Chondrocyte (in vitro differentiated cells): ENCODE measurements around the gene SCRG1. TPM values are rescaled to one million over a fixed set of nuclear protein-coding genes. Genes with fewer than 3 reads are reported as not detected.

Experiments
- DNase-seq: peaks from one replicate; pipeline ENCODE4 v3.0.0; 2021; ENCODE audit warnings: mixed read lengths, low spot score
- H3K27ac Mint-ChIP-seq: one replicate; pipeline ENCODE4 v1.8.0; 2021; ENCODE audit warnings: mild to moderate bottlenecking, moderate library complexity, mixed read lengths; ENCODE audit not compliant: unreplicated experiment
- H3K27me3 Mint-ChIP-seq: 2 replicates; pipeline ENCODE4 v1.8.0; 2021; ENCODE audit warnings: low read depth, mixed read lengths
- H3K36me3 Mint-ChIP-seq: 2 replicates; pipeline ENCODE4 v1.8.0; 2021; ENCODE audit warnings: low read depth, mixed read lengths
- H3K4me1 Mint-ChIP-seq: 2 replicates; pipeline ENCODE4 v1.8.0; 2021; ENCODE audit warnings: low read depth, mild to moderate bottlenecking, mixed read lengths
- H3K4me3 Mint-ChIP-seq: one replicate; pipeline ENCODE4 v1.8.0; 2021; ENCODE audit warnings: mild to moderate bottlenecking, moderate library complexity, mixed read lengths; ENCODE audit not compliant: unreplicated experiment
- H3K9me3 Mint-ChIP-seq: 2 replicates; pipeline ENCODE4 v1.8.0; 2021; ENCODE audit warnings: low read depth, mixed read lengths
- CTCF ChIP-seq: fragments of 200-600 bp; sonication (generic); IDR thresholded peaks from 2 replicates; pipeline ENCODE4 v1.5.0; 2021; ENCODE audit warnings: antibody characterized with exemption, mild to moderate bottlenecking, moderate library complexity
- total RNA-seq: library from RNA; stranded (reverse); gene quantifications from 3 replicates; pipeline ENCODE4 v1.2.1, GENCODE V29; 2021

SCRG1 gene
- total RNA-seq, 1 donor from 2014 or later: 59.0 TPM

GRCh38 chr4:173418639-173419038 is 19.7 kb upstream of the SCRG1 start:
- Mint-ChIP-seq H3K9me3 (no peaks in the 10 kb centered on the region), H3K27ac (peak overlapping the region; percentile 38), H3K4me3 (no peak overlapping the region), H3K27me3 (no peaks in the 10 kb centered on the region), H3K36me3 (peaks cover 2% of the 10 kb centered on the region), H3K4me1 (peaks cover 3% of the 10 kb centered on the region)
- TF ChIP-seq CTCF: no peak
- DNase-seq: no peak

GRCh38 chr4:173417833-173418232 is 18.9 kb upstream of the SCRG1 start:
- Mint-ChIP-seq H3K9me3 (no peaks in the 10 kb centered on the region), H3K36me3 (peaks cover 2% of the 10 kb centered on the region), H3K27ac (no peak overlapping the region), H3K27me3 (no peaks in the 10 kb centered on the region), H3K4me3 (no peak overlapping the region), H3K4me1 (peaks cover 6% of the 10 kb centered on the region)
- DNase-seq: no peak
- TF ChIP-seq CTCF: no peak

- peaks cover 7% of the 10 kb centered on the region for H3K4me1 Mint-ChIP-seq
- no peak for TF ChIP-seq CTCF
- H3K9me3 Mint-ChIP-seq: no peaks in the 10 kb centered on the region
- H3K36me3 Mint-ChIP-seq: peaks cover 2% of the 10 kb centered on the region
- no peak for DNase-seq
- no peaks in the 10 kb centered on the region for H3K27me3 Mint-ChIP-seq
- H3K4me3 Mint-ChIP-seq: no peak overlapping the region
- no peak overlapping the region for H3K27ac Mint-ChIP-seq
These were observed 17.2 kb upstream of the SCRG1 start for GRCh38 chr4:173415885-173416653.

GRCh38 chr4:173415092-173415491 is 16.2 kb upstream of the SCRG1 start:
- Mint-ChIP-seq H3K27ac (no peak overlapping the region), H3K4me3 (no peak overlapping the region), H3K4me1 (peaks cover 4% of the 10 kb centered on the region), H3K9me3 (no peaks in the 10 kb centered on the region), H3K36me3 (peaks cover 2% of the 10 kb centered on the region), H3K27me3 (no peaks in the 10 kb centered on the region)
- DNase-seq: no peak
- no peak for TF ChIP-seq CTCF

- Mint-ChIP-seq H3K36me3 (peaks cover 2% of the 10 kb centered on the region), H3K27me3 (no peaks in the 10 kb centered on the region), H3K4me1 (peaks cover 4% of the 10 kb centered on the region), H3K4me3 (no peak overlapping the region), H3K27ac (no peak overlapping the region), H3K9me3 (no peaks in the 10 kb centered on the region)
- no peak for DNase-seq
- no peak for TF ChIP-seq CTCF
These were observed 15.5 kb upstream of the SCRG1 start for GRCh38 chr4:173414456-173414855.
